Tibial nerve (tissue), 4 donors: ENCODE data around the gene RXFP1.

Source experiments
- CTCF ChIP-seq, 5 experiments: fragments of 200-600 bp in 3 of 5; fragments of 450-650 bp in 2 of 5; sonication (generic) in 3 of 5; IDR thresholded peaks; one replicate each; pipeline ENCODE4 v1.5.1; 2016 to 2019; ENCODE audit warnings: antibody characterized with exemption in 5 of 5, mild to moderate bottlenecking in 3 of 5, moderate library complexity in 2 of 5
- EP300 ChIP-seq, 2 donors: sonication (generic); formaldehyde crosslinking; IDR thresholded peaks; one replicate each; pipeline ENCODE4 v1.6.1; 2017; ENCODE audit warnings: antibody characterized with exemption in 2 of 2, mild to moderate bottlenecking in 1 of 2
- POLR2A ChIP-seq, 2 donors: fragments of 450-650 bp; IDR thresholded peaks; one replicate each; pipeline ENCODE4 v1.6.1; 2017; ENCODE audit warnings: antibody characterized with exemption in 2 of 2, mild to moderate bottlenecking in 2 of 2, moderate library complexity in 2 of 2

- TF ChIP-seq POLR2A (IDR thresholded peaks at IDR 0.05) (no peak), CTCF (IDR thresholded peaks at IDR 0.05) (no peak), EP300 (IDR thresholded peaks at IDR 0.05) (no peak)
Observed at GRCh38 chr4:158590306-158590705, 68.6 kb downstream of the RXFP1 start.
